A549 (cell line): ENCODE data around the gene UBE3B. TPM values are rescaled to one million over a fixed set of nuclear protein-coding genes. Genes with fewer than 3 reads are reported as not detected.

Experiments used
- ATAC-seq, 2 experiments: fragments of 200-7000 bp in 1 of 2; fragments of >200 bp in 1 of 2; cut with Nextera tagmentation in 1 of 2; cut with Tn5 transposase in 1 of 2; 3 replicates each; pipeline versions ENCODE4 v1.8.0 to v1.9.1; 2018 to 2020; ENCODE audit warnings: mild to moderate bottlenecking in 1 of 2, moderate library complexity in 1 of 2
- CTCF ChIA-PET: fragments of 300-600 bp; sonication (Branson Sonifier 250); formaldehyde crosslinking; extraction: SDS; loops from one replicate; lab custom pipeline; 2021; ENCODE audit warnings: antibody characterized with exemption, inconsistent platforms; lab: Yijun Ruan, JAX
- POLR2A ChIA-PET: fragments of 350-600 bp; formaldehyde crosslinking; extraction: SDS; loops from one replicate; lab custom pipeline; 2021; ENCODE audit warnings: antibody characterized with exemption, inconsistent platforms; lab: Yijun Ruan, JAX
- DNase-seq, 2 experiments: peaks; one replicate each; pipeline versions ENCODE4 v3.0.0 to v3.0.0-alpha.2; 2011 to 2016; ENCODE audit warnings: low read depth in 1 of 2, low spot score in 1 of 2
- FAIRE-seq: peaks from 2 replicates; lab custom pipeline; 2011; peaks lifted over from hg19 to GRCh38; lab: Jason Lieb, UNC
- H3K27ac ChIP-seq, 2 experiments: fragments of >200 bp; sonication (Bioruptor Twin); formaldehyde crosslinking; 3 replicates each; pipeline ENCODE4 v1.5.1; 2016 to 2017
- H3K4me1 ChIP-seq: fragments of >200 bp; sonication (Bioruptor Twin); formaldehyde crosslinking; 3 replicates; pipeline ENCODE4 v1.6.1; 2016
- H3K4me2 ChIP-seq: fragments of >200 bp; sonication (Bioruptor Twin); formaldehyde crosslinking; 3 replicates; pipeline ENCODE4 v1.6.1; 2016
- H3K4me3 ChIP-seq: fragments of >200 bp; sonication (Bioruptor Twin); formaldehyde crosslinking; 3 replicates; pipeline ENCODE4 v1.5.1; 2016
- H3K9me3 ChIP-seq: fragments of >200 bp; sonication (Bioruptor Twin); formaldehyde crosslinking; 3 replicates; pipeline ENCODE4 v1.6.1; 2016
- ATOH8 ChIP-seq: fragments of 250-450 bp; sonication (Bioruptor Pico); IDR thresholded peaks from 2 replicates; pipeline ENCODE4 v1.5.0; 2020; ENCODE audit warnings: low read depth, mild to moderate bottlenecking, moderate library complexity
- BHLHE40 ChIP-seq: IDR thresholded peaks from 2 replicates; pipeline ENCODE4 v1.6.1; 2012; ENCODE audit warnings: low read depth, low read length, inconsistent platforms
- CBX2 ChIP-seq: fragments of 200-600 bp; sonication (generic); IDR thresholded peaks from 2 replicates; pipeline ENCODE4 v1.6.1; 2016; ENCODE audit warnings: low read depth, mild to moderate bottlenecking, borderline replicate concordance
- CHD2 ChIP-seq: fragments of 150-350 bp; IDR thresholded peaks from 2 replicates; pipeline ENCODE4 v1.6.1; 2014; ENCODE audit warnings: low read length; ENCODE audit not compliant: partially characterized antibody
- EHMT2 ChIP-seq: fragments of 200-600 bp; sonication (generic); IDR thresholded peaks from 2 replicates; pipeline ENCODE4 v1.6.1; 2016; ENCODE audit warnings: antibody characterized with exemption, low read depth, mild to moderate bottlenecking, moderate library complexity
- EP300 ChIP-seq, 2 experiments: fragments of >200 bp; sonication (Bioruptor Twin); formaldehyde crosslinking; IDR thresholded peaks; 2 replicates in 1 of 2; 3 replicates in 1 of 2; pipeline ENCODE4 v1.6.1; 2016 to 2017
- ESRRA ChIP-seq: fragments of 150-350 bp; IDR thresholded peaks from 2 replicates; pipeline ENCODE4 v1.6.1; 2014; ENCODE audit warnings: mild to moderate bottlenecking, low read length, borderline replicate concordance
- FOSB ChIP-seq: fragments of 250-450 bp; sonication (Bioruptor Pico); IDR thresholded peaks from 2 replicates; pipeline ENCODE4 v1.5.0; 2020; ENCODE audit warnings: mild to moderate bottlenecking, moderate library complexity
- HDAC2 ChIP-seq: fragments of 200-600 bp; sonication (generic); IDR thresholded peaks from 2 replicates; pipeline ENCODE4 v1.6.1; 2016
- HES2 ChIP-seq: fragments of >200 bp; sonication (Bioruptor Twin); formaldehyde crosslinking; IDR thresholded peaks from 2 replicates; pipeline ENCODE4 v1.6.1; 2016
- HEYL ChIP-seq: fragments of 250-450 bp; sonication (Bioruptor Pico); IDR thresholded peaks from 2 replicates; pipeline ENCODE4 v1.8.0; 2021; ENCODE audit warnings: mild to moderate bottlenecking, moderate library complexity
- HOXB5 ChIP-seq: fragments of 250-450 bp; sonication (Bioruptor Pico); IDR thresholded peaks from 2 replicates; pipeline ENCODE4 v1.5.0; 2020; ENCODE audit warnings: mild to moderate bottlenecking, moderate library complexity
- JUNB ChIP-seq: fragments of >200 bp; sonication (Bioruptor Twin); formaldehyde crosslinking; IDR thresholded peaks from 2 replicates; pipeline ENCODE4 v1.6.1; 2016
- KDM1A ChIP-seq: fragments of 200-600 bp; sonication (generic); IDR thresholded peaks from 2 replicates; pipeline ENCODE4 v1.6.1; 2016; ENCODE audit warnings: low read depth, mild to moderate bottlenecking
- KDM5A ChIP-seq: fragments of 200-600 bp; sonication (generic); IDR thresholded peaks from 2 replicates; pipeline ENCODE4 v1.6.1; 2016; ENCODE audit warnings: antibody characterized with exemption, mild to moderate bottlenecking
- MAFK ChIP-seq: fragments of 450-650 bp; IDR thresholded peaks from 2 replicates; pipeline ENCODE4 v1.6.1; 2014; ENCODE audit not compliant: partially characterized antibody
- MAX ChIP-seq: IDR thresholded peaks from 2 replicates; pipeline ENCODE4 v1.6.1; 2012
- NPAS2 ChIP-seq: fragments of 250-450 bp; sonication (Bioruptor Pico); IDR thresholded peaks from 2 replicates; pipeline ENCODE4 v1.8.0; 2022; ENCODE audit warnings: mild to moderate bottlenecking, moderate library complexity, borderline replicate concordance
- NR3C1 ChIP-seq: fragments of >200 bp; sonication (Bioruptor Twin); formaldehyde crosslinking; IDR thresholded peaks from 3 replicates; pipeline ENCODE4 v1.6.1; 2017
- PHF8 ChIP-seq: fragments of 200-600 bp; sonication (generic); IDR thresholded peaks from 2 replicates; pipeline ENCODE4 v1.6.1; 2016; ENCODE audit warnings: low read depth, mild to moderate bottlenecking, antibody characterized with exemption, moderate library complexity, borderline replicate concordance
- RARB ChIP-seq: fragments of 250-450 bp; sonication (Bioruptor Pico); IDR thresholded peaks from 2 replicates; pipeline ENCODE4 v1.8.0; 2021; ENCODE audit warnings: mild to moderate bottlenecking, moderate library complexity
- REST ChIP-seq: fragments of 200-600 bp; sonication (generic); IDR thresholded peaks from 2 replicates; pipeline ENCODE4 v1.6.1; 2016; ENCODE audit warnings: antibody characterized with exemption, mild to moderate bottlenecking, moderate library complexity
- SMC3 ChIP-seq: fragments of >200 bp; sonication (Bioruptor Twin); formaldehyde crosslinking; IDR thresholded peaks from 3 replicates; pipeline ENCODE4 v1.6.1; 2018; ENCODE audit warnings: inconsistent platforms
- ZC3H11A ChIP-seq: fragments of 450-650 bp; IDR thresholded peaks from 2 replicates; pipeline ENCODE4 v1.6.1; 2014; ENCODE audit warnings: antibody characterized with exemption, mild to moderate bottlenecking
- ZNF302 ChIP-seq: fragments of 250-450 bp; sonication (Bioruptor Pico); IDR thresholded peaks from 2 replicates; pipeline ENCODE4 v1.9.0; 2021; ENCODE audit warnings: inconsistent platforms, mild to moderate bottlenecking, moderate library complexity
- WGBS: methylation state at CpG from one replicate; pipeline ENCODE4 v1.1.6; 2017; ENCODE audit errors: missing lambda C conversion rate; 5-methylcytosine and 5-hydroxymethylcytosine counted together
- polyA plus RNA-seq, 4 experiments: library from polyadenylated mRNA; depleted of rRNA in 3 of 4; stranded (reverse); fragments of >200 nt; fragmentation: RNase III in 1 of 4; extraction: RNeasy Plus Mini Kit Qiagen cat#74134 plus additional on column Dnase treatment in 1 of 4; gene quantifications; 2 replicates in 3 of 4; 3 replicates in 1 of 4; pipeline ENCODE4 v1.2.3, GENCODE V29; 2011 to 2017

The UBE3B gene
- polyA plus RNA-seq, 2 of the 4 experiments (the other 2 are of a cell fraction) = 14.0 to 38.0 TPM

- Histone ChIP-seq H3K4me1 (peaks cover 4% of the 10 kb centered on the region; the same call in 1 of the 3 replicates), H3K9me3 (no peaks in the 10 kb centered on the region), H3K27ac (no peak overlapping the region), H3K4me2 (no peak overlapping the region)
- ATAC-seq (no peak), DNase-seq (no peak), FAIRE-seq (no peak)
- POLR2A ChIA-PET = no interaction called here
- TF ChIP-seq MAFK (peak; percentile 8), ZC3H11A (no peak)
- TF ChIP-seq, all 56 proteins: peak for 1
- CTCF ChIA-PET = interaction anchor here (1.0 to 1.9 kb wide), 2 partner anchors 28 to 29 kb away, joined by 3 to 7 read pairs; no protein-coding TSS in a partner anchor
- H3K4me3 ChIP-seq = no peak overlapping the region
- WGBS = 87% methylated on average over 3 of the region's 3 CpGs
Measured at GRCh38 chr12:109567967-109568366, 90.5 kb downstream of the UBE3B start.

GRCh38 chr12:109568486-109568885, 91.1 kb downstream of the UBE3B start:
- POLR2A ChIA-PET = no interaction called here
- Histone ChIP-seq H3K27ac (no peak overlapping the region), H3K9me3 (no peaks in the 10 kb centered on the region), H3K4me3 (no peak overlapping the region), H3K4me2 (no peak overlapping the region), H3K4me1 (peaks cover 4% of the 10 kb centered on the region; the same call in 1 of the 3 replicates)
- CTCF ChIA-PET = interaction anchor here (1.2 to 1.9 kb wide), 3 partner anchors 9 to 29 kb away, joined by 3 to 7 read pairs (median 4); no protein-coding TSS in a partner anchor
- DNase-seq (no peak), ATAC-seq (no peak), FAIRE-seq (no peak)
- TF ChIP-seq ZC3H11A (no peak), RARB (CRISPR knock-in tag) (no peak), SMC3 (no peak), ESRRA (no peak), HOXB5 (CRISPR knock-in tag) (no peak), NPAS2 (CRISPR knock-in tag) (no peak), BHLHE40 (no peak), EHMT2 (no peak), KDM5A (no peak), PHF8 (no peak), ATOH8 (CRISPR knock-in tag) (no peak)
- 78% methylated on average over 7 of the region's 7 CpGs for WGBS

GRCh38 chr12:109571773-109572505, 94.5 kb downstream of the UBE3B start:
- Histone ChIP-seq H3K27ac (no peak overlapping the region; a peak in 1 of 6 replicates), H3K9me3 (no peaks in the 10 kb centered on the region), H3K4me3 (no peak overlapping the region), H3K4me2 (peak overlapping the region; percentile 70; the same call in 2 of the 3 replicates), H3K4me1 (peaks cover 11% of the 10 kb centered on the region; the same call in 1 of the 3 replicates)
- no peak for FAIRE-seq
- DNase-seq = no peak
- ChIA-PET POLR2A (interaction anchor here (0.6 to 0.7 kb wide), 2 partner anchors 282 to 315 kb away, joined by 3 read pairs; no protein-coding TSS in a partner anchor), CTCF (interaction anchor here (1.0 to 4.4 kb wide), 5 partner anchors 13 to 273 kb away, joined by 3 to 23 read pairs (median 4); no protein-coding TSS in a partner anchor)
- ATAC-seq = no peak
- TF ChIP-seq NPAS2 (CRISPR knock-in tag) (no peak), HDAC2 (no peak), HEYL (CRISPR knock-in tag) (no peak), PHF8 (no peak), ATOH8 (CRISPR knock-in tag) (no peak), FOSB (CRISPR knock-in tag) (no peak), BHLHE40 (no peak), KDM5A (no peak), HOXB5 (CRISPR knock-in tag) (no peak), MAFK (no peak), MAX (no peak), HES2 (no peak), CBX2 (no peak), NR3C1 (no peak), KDM1A (no peak), CHD2 (no peak), REST (no peak), JUNB (no peak), EP300 (IDR thresholded peaks at IDR 0.05) (no peak), ZNF302 (CRISPR knock-in tag) (no peak)
- WGBS = 93% methylated on average over 5 of the region's 5 CpGs
